GM18909 (cell line): ENCODE measurements around the gene PRKN.

Experiments
- ATAC-seq: cut with Tn5 transposase; IDR thresholded peaks from one replicate; pipeline ENCODE4 v1.9.1; 2021; ENCODE audit warnings: mild to moderate bottlenecking; ENCODE audit not compliant: unreplicated experiment, poor library complexity

The PRKN gene

DNA sequence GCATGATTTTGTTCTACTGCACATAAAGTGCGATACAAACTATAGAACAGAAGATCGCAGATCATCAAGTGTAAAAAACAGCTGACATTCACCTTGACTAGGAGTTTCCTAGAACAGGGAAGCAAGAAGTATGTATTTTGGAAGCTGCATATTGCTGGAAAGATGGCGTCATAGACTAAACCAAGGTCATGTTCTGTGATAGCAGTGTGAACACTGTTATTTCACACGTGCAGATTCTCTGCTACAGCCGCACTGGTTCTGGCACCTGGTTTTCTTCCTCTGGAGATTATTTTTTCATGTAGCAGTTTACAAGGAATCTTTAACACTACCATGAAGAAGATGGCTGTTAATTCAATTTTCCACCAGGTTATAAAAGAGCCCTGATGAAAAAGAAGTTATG, 681.2 kb downstream of the PRKN start:
- ATAC-seq, result no peak

DNA sequence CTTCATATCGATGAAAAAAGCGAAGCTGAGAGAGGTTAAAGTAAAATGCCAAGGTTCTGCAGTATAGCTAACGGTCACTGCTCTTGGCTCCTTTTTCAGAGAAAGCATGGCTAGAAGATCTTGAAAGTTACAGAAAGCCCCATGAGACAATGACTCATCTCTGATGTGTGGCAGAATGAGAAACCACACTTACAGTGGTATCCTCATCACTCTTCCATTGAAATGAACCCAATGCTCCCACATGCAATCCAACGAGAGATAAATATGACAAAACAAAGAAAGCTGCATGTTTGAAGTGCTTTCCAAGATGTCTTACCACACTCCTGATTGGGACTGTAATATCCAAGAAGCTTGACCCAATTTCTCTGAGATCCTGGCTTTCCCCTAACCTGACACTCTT, 694.9 kb downstream of the PRKN start:
- no peak for ATAC-seq

DNA sequence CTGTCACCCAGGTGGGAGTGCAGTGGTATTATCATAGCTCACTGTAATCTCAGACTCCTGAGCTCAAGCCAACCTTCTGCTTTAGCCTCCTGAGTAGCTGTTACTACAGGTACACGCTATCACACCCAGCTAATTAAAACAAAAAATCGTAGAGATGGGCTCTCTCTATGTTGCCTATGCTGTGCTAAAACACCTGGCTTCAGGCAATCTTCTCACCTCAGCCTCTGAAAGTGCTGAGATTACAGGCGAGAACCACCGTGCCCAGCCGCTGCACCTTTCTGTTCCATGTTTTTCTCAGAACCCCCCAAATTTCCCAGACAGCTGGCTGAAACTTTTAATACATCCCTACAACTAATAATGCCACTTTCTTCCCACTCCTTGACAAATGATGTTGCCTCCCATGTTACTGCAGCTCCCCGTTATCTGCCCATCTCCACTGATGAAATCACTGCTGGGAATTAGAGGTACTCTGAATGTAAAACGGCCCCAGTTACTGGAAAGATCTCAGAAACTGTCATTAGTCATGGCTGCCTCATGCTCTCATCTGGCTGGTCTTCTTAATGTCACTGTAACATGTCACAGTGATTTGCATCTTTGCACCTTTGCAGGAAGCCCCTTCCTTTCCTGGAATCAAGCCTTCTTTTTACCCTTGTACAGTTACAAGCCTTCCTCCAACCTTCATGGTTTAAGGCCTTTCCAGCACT, 697.5 kb downstream of the PRKN start:
- ATAC-seq, result no peak

DNA sequence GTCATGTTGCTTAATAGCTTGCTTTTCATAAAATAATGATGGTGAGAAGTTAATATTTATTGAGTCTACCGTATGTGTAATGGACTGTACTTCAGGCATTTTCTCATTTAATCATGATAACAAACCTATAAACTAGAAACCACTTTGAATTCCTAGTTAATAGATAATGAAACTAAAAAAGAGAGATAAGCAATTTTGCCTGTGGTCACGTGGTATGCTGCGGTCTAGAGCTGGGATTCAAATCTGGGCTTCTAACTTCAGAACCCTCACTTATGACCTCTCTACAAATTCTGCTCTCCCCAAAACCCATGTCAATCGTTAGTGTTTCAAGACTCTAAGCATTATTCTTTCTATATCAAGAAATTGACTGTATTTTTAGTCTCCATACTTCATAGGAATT, 700.7 kb downstream of the PRKN start:
- ATAC-seq, result no peak

DNA sequence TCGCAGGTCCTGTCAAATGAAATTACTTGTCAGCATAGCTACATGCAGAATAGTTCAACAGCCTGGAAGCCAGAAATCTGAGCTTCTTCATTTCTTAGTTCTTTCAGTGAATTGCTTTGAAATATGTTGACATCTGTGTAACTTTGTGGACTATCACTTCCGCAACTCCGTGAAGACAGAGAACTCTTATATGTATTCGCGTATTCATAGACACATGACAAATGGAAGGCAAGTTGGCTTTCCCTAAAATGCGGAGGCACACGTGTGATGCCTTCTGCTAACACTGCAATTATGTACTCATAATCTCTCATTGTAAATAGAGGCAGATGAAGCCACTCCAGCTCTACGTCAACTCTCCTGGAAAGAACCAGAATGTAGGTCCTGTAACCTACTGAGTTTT, 701.5 kb downstream of the PRKN start:
- ATAC-seq, result no peak

DNA sequence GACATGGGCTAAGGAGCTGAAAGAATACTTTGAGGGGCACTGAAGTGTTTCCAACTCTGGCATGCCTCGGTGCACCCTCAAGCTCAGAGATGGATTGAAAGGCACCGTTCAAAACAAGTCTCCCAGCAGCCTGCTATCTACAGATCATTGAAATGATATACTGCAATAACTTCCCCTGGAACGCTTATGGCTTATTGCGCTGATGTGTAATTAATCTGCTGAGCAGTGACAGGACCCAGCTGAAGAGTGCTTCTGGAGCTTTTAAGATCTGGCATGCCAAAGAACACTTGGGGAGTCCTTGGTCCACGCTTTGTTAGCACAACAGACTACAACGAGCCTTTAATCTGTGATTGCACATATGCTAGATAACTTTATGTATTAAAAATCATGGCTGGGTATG, 708.2 kb downstream of the PRKN start:
- no peak for ATAC-seq

DNA sequence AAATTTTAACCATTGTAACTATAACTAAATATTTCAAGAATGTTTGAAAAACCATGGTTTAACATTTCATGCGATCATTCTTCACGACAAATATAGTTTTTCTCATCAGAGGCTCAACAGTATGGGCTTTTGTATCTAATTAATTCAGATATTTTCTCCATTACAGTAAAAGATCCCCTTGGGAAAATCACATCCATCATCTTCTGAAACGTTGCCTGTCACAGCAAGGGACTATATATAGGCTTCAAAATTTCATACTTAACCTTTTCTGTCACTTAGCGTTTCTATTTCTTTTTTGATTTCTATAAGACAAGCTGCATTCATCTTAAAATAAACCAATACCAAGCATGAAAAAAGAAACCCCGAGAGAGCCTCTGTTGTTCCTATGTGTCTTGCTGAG, 710.0 kb downstream of the PRKN start:
- ATAC-seq, result no peak

DNA sequence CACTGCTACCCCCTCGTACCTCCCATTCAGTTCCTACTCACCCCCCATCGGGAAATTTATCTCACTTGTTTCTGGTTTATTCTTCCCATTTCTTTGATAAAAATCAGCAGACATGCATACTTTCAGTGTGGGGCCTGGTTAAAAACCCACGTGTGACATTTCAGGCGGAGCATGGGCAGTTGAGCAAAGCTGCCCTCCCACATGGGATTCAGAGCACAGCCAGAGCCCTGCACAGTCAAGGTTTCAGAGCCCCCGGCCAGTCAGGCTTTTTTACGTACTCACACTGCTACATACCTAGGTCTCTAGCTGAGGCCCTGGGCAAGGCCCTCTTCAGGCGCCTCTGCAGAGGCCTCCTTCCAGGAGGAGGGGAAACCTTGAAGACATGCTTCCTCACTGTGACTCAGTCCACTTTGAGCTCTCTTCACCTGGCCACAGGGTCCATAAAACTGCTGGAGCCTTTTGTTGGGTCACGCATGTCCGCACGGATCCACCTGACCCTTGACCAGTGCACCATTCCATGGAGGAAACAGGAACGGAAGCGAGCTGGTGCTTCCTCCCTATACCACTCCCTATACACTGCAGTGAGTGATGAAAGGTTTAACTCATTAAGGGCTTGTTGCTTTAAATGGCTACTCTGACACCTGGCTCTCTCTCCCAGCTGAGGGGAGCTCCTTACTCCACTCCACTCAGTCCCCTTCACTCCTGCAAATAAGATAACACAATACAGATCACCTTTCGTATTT, 713.3 kb downstream of the PRKN start:
- ATAC-seq, result no peak

DNA sequence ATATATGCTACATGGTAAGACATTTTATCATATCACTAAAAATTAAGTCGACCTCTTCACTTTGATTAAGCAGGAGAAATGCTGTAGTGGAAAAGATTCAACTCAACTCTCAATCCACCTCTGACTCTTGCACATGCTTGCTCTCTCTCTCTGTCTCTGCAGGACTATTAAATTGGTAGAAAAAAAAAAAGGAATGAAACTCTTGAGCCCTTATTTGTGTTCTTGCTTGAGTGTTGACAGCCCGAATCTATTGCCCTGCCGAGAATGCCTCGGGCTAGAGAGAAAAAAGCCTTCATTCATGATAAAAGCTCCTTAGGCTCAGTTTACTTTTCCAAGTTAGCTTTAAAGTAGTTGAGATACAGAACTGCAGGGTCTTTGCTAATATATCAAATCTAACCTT, 722.2 kb downstream of the PRKN start:
- no peak for ATAC-seq

DNA sequence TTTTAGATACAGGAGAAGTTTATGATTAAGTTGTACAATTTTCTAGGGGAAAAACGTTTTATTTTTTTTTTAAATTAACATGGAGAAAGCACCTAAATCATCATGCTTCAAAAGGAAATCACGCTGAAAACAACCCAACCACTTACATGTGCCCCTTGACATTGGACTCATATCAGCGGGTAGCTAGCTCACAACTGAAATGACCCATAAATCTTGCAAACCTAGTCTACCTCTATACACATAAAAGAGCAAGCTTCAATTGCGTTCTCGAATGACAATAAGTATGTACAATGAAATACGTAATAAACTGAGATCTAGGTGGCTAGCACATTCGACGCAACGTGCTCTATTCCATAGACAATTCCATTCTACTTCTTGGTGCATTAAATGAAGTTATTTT, 730.8 kb downstream of the PRKN start:
- no peak for ATAC-seq

DNA sequence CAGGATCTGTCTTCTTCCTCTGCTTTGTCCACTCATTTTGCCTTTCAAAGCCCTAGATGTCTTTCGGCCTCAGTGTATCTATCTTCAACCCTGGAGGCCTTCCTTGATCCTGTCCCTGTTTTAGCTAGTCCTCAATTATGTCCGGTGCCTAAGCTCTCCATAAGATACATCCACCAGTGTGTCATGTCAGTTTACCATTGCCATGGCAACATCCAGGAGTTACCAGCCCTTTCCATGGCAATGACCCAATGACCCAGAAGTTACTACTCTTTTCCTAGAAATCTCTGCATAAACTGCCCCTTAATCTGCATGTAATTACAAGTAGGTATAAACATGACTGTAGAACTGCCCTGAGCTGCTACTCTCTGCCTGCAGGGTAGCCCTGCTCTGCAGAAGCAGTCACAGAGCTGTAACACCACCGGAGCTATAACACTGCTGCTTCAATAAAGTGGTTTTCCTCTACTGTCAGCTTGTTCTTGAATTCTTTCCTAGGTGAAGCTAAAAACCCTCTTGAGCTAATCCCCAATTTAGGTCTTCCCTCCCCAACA, 741.6 kb downstream of the PRKN start:
- ATAC-seq, result no peak

DNA sequence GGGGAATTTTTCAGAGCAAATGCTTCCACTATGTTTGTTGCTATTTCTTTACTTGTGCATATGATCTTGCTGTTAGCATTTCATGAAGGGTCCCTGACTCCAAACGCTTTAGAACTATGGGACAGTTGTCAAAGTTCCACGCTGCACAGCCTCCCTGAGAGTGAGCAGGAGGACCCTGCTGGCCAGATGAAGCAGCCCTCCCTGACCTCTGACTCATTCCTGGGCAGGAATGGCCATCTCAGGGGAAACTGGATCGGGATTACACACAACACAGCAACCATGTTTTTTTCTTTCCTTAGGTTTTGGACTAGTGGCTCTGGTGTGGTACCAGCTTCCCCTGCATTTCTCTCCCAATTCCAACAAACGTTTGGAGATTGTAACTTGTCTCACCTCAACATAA, 742.9 kb downstream of the PRKN start:
- ATAC-seq, result no peak

DNA sequence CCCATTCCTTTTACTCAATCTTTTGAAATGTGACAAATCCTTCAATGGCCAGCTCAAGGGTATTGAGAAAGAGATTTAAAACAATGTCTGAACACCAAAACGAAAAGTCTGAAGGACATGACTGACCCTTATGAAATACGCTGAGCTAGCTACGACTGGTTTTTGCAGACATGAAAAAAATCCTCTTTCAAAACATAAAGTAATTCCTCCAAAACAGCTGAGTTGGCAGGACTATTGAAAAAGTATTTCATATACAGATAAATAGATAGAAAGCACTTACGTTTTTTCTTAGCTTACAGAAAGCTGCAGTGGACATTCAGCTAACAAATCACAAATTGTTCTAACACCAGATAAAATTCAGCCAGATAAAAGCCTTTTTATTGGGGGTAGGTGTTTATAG, 751.0 kb downstream of the PRKN start:
- no peak for ATAC-seq

DNA sequence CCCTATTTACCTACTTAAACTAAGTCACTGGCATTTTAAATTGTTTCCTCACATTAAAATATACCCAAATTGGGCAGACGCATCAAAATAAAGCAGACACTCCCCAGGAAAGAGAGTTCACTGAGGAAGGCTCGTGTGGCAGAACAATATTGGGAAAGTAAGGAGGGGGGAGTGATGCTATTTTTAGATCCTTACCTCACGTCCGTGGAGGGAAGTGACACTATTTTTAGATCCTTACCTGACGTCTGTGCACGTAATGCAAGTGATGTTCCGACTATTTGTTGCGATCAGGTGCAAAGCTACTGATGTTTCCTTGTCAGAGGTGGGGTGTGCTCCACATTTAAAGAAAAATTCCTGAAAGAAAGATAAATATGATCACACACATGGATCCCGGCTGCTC, 754.5 kb downstream of the PRKN start:
- ATAC-seq, result no peak

DNA sequence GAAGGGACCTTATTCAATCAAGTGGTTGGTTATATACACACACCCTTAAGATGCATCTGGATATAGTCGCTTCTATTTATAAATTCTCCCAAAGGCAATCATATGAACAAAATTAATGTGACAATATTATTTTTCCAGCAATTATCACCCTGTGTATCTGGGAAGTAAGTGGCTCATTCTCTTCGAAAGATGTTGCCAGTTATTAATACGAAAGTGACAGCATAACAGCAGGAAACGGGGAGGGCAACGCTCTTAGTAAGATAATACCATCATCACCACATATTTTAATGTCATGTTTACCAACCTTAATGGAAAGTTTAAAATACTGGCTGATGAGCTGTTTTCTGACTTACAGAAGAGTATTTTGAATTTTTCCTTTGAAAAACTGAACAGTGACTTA, 756.5 kb downstream of the PRKN start:
- no peak for ATAC-seq

DNA sequence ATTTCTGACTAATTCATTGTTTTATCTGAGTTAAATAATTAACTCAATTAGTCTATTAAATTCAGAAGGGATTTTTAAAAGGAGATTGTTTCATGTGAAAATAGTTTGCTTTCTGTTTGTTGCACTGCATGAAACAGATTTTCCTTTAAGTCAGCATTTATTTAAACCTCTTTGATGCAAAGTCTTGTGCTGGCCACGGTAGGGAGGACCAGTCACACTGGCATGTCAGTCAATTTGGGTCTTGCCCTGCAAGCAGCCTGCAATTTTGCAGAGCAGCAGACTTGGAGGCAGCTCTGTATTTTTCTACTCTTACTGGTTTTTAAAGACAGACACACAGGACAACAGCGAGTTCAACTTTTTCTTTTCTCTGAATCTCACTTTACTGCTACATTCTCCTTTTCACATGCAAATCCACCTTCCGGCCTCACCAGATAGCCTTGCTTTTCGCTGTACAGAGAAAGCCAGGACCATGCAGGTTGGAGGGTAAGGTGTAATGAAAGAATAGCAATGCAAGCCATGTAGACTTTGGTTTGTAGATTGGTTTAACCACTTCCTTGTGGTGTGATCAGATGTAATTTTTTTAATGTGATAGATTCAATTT, 763.8 kb downstream of the PRKN start:
- no peak for ATAC-seq

DNA sequence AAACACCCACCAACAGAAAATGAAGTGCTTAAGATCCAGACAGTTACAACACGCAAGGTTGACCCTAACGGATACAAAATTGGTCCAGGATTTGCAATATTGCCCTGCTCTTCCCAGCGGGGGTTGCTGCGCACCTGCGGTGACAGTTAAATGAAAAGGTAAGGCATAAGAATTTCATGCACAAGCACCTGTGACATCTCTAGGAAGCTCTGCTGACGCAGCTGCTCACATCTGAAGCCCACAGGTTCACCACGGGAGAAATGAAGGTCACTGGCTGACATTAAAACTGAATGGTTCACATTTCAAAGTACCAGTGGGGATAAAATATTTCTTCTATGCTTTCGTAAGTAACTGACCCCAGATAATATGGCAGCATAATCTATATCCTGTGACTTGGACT, 764.4 kb downstream of the PRKN start:
- ATAC-seq, result no peak

DNA sequence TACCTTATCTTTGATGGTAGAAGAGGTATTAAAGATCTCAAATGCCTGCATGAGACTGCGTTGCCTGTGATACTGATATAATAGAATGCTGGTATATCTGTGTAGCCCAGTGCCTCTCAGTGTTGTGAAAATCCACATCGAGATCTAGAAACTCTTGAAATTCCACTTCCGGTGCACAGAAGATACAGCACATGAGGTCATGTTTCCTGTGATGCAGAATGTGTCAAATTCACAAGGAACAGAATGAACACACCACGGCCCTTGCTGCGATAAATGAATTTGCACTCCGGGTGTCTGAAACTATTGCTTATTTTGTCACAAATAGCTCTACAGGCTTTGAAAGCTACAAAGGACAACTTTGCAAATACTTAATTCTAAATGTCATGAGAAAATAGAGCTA, 765.8 kb downstream of the PRKN start:
- ATAC-seq, result no peak

DNA sequence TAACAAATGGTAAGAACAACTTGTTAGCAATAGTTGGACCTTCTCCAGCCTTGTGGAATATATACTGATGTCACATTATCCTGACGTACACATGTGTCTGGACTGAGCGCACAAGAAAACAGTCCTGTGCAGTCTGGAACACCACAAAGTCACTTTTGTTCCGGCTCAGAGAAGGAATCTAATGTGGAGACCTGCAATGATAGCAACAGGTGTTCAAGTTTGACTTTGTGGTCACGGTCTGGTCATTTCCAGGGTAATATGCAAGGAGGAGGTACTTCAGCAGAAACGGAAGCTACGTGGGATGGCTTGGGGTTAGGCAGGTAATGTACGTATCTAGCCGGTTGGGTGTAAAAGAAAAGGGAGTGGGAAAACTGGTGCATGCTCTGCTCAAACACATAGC, 766.5 kb downstream of the PRKN start:
- ATAC-seq, result no peak

DNA sequence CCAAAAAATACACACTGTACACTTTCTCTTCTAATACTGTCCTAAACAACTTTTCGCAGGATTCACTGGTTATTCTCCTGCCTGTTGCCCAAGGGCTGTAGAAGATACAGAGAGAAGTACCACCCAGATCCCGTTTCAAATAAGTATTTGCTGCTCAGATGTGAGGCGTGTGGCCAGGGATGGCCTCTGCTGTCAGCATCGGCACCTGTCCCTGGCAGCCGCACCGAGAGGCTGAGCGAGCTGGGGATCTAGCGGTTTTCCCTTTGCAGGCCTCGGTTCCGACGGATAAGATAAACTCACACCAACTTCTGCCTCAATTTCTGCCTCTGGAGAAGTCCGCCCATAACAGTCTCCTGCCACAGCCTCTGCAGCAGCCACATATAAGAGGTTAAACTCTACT, 768.5 kb downstream of the PRKN start:
- ATAC-seq, result no peak

DNA sequence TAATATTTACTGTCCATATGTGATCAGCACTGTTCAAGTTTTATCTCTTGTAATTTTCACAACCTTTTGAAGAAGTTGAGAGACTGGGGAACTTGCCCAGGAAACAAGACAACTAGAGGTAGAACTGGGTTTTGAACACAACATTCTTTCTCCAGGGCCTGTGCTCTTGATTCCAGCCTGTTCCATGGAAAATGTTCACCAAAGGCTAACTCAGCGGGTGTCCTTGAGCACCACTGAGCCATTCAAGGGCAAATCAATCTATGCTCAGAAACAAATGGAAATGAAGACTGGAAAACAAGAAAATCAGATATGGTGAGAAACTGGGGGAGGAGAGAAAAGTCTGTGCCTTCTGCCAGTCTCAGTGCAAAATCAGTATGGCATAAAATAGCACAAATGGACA, 771.5 kb downstream of the PRKN start:
- ATAC-seq, result no peak
